Measurements from ENCODE around the gene OR5B17.

DNA sequence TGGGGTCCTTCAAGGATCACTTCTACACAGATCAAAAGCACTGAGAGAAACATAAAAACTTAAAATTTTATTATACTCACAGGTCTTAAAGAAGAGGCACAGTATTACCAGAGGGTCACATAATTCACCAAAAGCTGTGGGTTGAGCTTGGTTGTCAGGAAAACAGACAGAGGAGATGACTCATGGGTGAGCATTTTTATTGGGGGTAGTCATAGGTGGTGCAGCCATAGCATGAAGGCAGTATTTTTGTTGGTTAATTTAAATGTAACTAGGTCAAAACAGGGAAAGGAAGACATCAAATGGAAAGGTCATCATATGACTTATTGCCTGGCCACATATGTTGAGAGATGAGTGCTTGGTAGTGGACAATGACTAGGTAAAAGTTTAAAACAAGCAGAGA is 24.2 kb downstream of the OR5B17 start:
- TF ChIP-seq GATA3 (IDR thresholded peaks at IDR 0.05; ENCODE audit: low read depth, low read length) (no peak), GATA2 (IDR thresholded peaks at IDR 0.05; ENCODE audit: low read depth, low read length) (no peak)

All from SH-SY5Y (cell line).